ENCODE results near the gene C10orf67. TPM values are rescaled to one million over a fixed set of nuclear protein-coding genes. Genes with fewer than 3 reads are reported as not detected.

Gene C10orf67
- total RNA-seq, 1 donor from 2014 or later, result not detected

DNA sequence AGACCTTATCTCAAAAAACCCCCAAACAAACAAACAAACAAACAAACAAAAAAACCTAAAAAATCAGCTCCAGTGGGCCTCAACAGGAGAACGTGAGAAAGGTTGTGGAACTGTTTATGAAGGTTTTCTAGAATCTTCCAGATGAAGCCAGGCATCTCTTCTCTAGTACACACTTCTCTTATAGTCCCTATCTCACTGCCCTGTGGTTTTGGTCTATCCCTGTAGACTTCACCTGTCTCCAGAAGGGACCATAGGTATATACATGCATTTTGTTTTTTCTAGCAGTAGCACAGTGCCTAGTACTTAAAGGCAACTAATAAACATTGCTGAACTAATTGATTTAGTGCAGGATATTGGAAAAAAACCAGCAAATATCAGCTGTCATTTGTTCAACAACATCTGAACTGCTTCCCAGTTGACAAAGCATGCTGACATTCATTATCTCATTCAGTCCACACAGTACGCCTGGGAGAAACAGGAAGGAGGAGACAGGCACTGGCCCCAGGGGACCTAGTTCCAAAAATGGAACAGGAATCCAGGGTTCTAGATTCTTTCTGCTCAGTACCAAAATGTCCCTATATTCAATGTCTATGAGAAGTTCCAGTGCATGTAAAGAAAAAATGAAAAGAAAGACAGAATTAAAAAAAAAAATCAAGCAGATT, 59.8 kb downstream of the C10orf67 start:
- Mint-ChIP-seq H3K36me3 (ENCODE audit: unreplicated experiment) (no peaks in the 10 kb centered on the region), H3K4me1 (ENCODE audit: unreplicated experiment) (no peaks in the 10 kb centered on the region), H3K9me3 (ENCODE audit: unreplicated experiment) (peaks cover 6% of the 10 kb centered on the region), H3K4me3 (ENCODE audit: unreplicated experiment) (no peak overlapping the region), H3K27me3 (ENCODE audit: unreplicated experiment) (peaks cover 4% of the 10 kb centered on the region), H3K27ac (ENCODE audit: unreplicated experiment) (no peak overlapping the region)
- TF ChIP-seq, protein P1, sequence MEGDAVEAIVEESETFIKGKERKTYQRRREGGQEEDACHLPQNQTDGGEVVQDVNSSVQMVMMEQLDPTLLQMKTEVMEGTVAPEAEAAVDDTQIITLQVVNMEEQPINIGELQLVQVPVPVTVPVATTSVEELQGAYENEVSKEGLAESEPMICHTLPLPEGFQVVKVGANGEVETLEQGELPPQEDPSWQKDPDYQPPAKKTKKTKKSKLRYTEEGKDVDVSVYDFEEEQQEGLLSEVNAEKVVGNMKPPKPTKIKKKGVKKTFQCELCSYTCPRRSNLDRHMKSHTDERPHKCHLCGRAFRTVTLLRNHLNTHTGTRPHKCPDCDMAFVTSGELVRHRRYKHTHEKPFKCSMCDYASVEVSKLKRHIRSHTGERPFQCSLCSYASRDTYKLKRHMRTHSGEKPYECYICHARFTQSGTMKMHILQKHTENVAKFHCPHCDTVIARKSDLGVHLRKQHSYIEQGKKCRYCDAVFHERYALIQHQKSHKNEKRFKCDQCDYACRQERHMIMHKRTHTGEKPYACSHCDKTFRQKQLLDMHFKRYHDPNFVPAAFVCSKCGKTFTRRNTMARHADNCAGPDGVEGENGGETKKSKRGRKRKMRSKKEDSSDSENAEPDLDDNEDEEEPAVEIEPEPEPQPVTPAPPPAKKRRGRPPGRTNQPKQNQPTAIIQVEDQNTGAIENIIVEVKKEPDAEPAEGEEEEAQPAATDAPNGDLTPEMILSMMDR (IDR thresholded peaks at IDR 0.05), result no peak
- DNase-seq (ENCODE audit: extremely low spot score, unreplicated experiment), result no peak

- Mint-ChIP-seq H3K9me3 (ENCODE audit: unreplicated experiment) (peaks cover 6% of the 10 kb centered on the region), H3K4me1 (ENCODE audit: unreplicated experiment) (no peaks in the 10 kb centered on the region), H3K27me3 (ENCODE audit: unreplicated experiment) (peaks cover 2% of the 10 kb centered on the region), H3K4me3 (ENCODE audit: unreplicated experiment) (no peak overlapping the region), H3K36me3 (ENCODE audit: unreplicated experiment) (no peaks in the 10 kb centered on the region), H3K27ac (ENCODE audit: unreplicated experiment) (no peak overlapping the region)
- TF ChIP-seq, protein P1 (IDR thresholded peaks at IDR 0.05), result no peak
- no peak for DNase-seq (ENCODE audit: extremely low spot score, unreplicated experiment)
These were observed 60.4 kb downstream of the C10orf67 start for GRCh38 chr10:23284155-23284554.

GRCh38 chr10:23283680-23284079, 60.9 kb downstream of the C10orf67 start:
- peaks cover 2% of the 10 kb centered on the region for H3K27me3 Mint-ChIP-seq (ENCODE audit: unreplicated experiment)

GRCh38 chr10:23281044-23281433, 63.6 kb downstream of the C10orf67 start:
- Mint-ChIP-seq H3K27ac (ENCODE audit: unreplicated experiment) (no peak overlapping the region), H3K4me1 (ENCODE audit: unreplicated experiment) (no peaks in the 10 kb centered on the region), H3K36me3 (ENCODE audit: unreplicated experiment) (no peaks in the 10 kb centered on the region), H3K9me3 (ENCODE audit: unreplicated experiment) (peaks cover 6% of the 10 kb centered on the region), H3K27me3 (ENCODE audit: unreplicated experiment) (peaks cover 2% of the 10 kb centered on the region), H3K4me3 (ENCODE audit: unreplicated experiment) (no peak overlapping the region)
- no peak for DNase-seq (ENCODE audit: extremely low spot score, unreplicated experiment)
- TF ChIP-seq, protein P1 (IDR thresholded peaks at IDR 0.05), result no peak

More at GRCh38 chr10:23283680-23284079, 60.9 kb downstream of the C10orf67 start:
- no peak overlapping the region for H3K27ac Mint-ChIP-seq (ENCODE audit: unreplicated experiment)
- H3K4me1 Mint-ChIP-seq (ENCODE audit: unreplicated experiment), result no peaks in the 10 kb centered on the region
- H3K9me3 Mint-ChIP-seq (ENCODE audit: unreplicated experiment), result peaks cover 6% of the 10 kb centered on the region
- DNase-seq (ENCODE audit: extremely low spot score, unreplicated experiment), result no peak
- no peaks in the 10 kb centered on the region for H3K36me3 Mint-ChIP-seq (ENCODE audit: unreplicated experiment)
- no peak overlapping the region for H3K4me3 Mint-ChIP-seq (ENCODE audit: unreplicated experiment)
- TF ChIP-seq, protein P1 (IDR thresholded peaks at IDR 0.05), result no peak

DNA sequence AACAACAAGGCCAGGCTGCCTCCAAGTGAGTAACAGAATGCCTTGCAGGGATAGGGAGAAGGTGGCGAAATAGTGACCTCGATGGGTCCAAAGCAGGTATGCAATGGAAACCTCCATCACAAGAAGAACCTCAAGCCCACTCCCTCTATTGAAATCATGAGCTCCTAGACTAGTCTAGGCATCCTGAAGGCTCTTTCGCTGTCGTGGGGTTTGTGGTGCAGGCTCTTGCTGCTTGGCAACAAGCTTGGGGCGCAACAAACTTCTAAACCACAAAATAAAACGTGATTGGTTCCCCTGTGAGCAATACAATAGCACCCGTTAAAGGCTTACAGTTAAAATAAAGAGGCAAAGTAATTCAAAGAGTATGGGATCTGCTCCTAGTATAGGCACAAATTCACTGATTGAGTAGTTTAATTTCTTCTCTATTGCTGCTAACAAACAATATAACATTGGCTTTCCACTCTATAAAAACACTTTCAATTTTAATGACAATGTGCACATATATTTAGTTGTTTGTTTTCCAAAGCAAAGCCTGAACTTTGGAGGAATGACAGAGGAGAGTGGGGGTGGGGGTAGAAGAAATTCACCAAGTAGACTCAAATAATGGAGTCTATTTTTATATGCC, 64.1 kb downstream of the C10orf67 start:
- Mint-ChIP-seq H3K27ac (ENCODE audit: unreplicated experiment) (no peak overlapping the region), H3K9me3 (ENCODE audit: unreplicated experiment) (peaks cover 11% of the 10 kb centered on the region), H3K4me1 (ENCODE audit: unreplicated experiment) (no peaks in the 10 kb centered on the region), H3K36me3 (ENCODE audit: unreplicated experiment) (no peaks in the 10 kb centered on the region), H3K4me3 (ENCODE audit: unreplicated experiment) (no peak overlapping the region), H3K27me3 (ENCODE audit: unreplicated experiment) (no peaks in the 10 kb centered on the region)
- TF ChIP-seq, protein P1 (IDR thresholded peaks at IDR 0.05), result no peak
- no peak for DNase-seq (ENCODE audit: extremely low spot score, unreplicated experiment)
